ENCODE results near the gene BPIFB6.

DNA sequence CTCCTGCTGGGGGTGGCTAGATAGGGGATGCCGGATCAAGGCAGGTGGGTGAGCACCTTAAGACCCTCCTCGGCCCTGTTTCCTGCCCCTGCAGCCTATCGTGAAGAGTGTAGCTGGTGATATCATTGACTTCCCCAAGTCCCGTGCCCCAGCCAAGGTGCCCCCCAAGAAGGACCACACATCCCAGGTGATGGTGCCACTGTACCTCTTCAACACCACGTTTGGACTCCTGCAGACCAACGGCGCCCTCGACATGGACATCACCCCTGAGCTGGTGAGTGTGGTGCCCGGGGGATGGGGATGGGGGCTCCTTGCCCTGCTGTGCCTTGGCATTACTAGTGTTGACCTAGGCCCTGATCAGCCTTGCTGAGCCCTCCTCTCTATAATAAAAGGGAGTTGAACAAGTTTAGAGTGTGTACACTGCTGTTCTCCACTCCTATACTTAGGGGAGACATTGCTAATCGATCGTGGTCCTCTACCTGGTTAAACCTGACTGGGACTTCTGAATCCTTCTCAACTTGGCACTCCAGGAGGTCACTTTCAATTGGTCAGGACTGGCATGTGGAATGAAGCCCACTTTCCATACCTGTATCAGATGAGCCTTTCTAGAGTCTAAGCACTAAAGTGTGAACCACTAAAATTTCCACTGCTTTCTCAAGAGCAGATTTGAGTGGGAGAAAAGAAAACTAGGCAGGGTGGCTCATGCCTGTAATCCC, 33.3 kb downstream of the BPIFB6 start:
- TF ChIP-seq EP300 (IDR thresholded peaks at IDR 0.05), result no peak
- no peak for TF ChIP-seq POLR2A (IDR thresholded peaks at IDR 0.05)
- TF ChIP-seq, protein P1, sequence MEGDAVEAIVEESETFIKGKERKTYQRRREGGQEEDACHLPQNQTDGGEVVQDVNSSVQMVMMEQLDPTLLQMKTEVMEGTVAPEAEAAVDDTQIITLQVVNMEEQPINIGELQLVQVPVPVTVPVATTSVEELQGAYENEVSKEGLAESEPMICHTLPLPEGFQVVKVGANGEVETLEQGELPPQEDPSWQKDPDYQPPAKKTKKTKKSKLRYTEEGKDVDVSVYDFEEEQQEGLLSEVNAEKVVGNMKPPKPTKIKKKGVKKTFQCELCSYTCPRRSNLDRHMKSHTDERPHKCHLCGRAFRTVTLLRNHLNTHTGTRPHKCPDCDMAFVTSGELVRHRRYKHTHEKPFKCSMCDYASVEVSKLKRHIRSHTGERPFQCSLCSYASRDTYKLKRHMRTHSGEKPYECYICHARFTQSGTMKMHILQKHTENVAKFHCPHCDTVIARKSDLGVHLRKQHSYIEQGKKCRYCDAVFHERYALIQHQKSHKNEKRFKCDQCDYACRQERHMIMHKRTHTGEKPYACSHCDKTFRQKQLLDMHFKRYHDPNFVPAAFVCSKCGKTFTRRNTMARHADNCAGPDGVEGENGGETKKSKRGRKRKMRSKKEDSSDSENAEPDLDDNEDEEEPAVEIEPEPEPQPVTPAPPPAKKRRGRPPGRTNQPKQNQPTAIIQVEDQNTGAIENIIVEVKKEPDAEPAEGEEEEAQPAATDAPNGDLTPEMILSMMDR (IDR thresholded peaks at IDR 0.05), result no peak
- TF ChIP-seq POLR2AphosphoS5 (IDR thresholded peaks at IDR 0.05), result no peak

Data from sigmoid colon (tissue), 4 donors.